GM23338 (cell line): ENCODE data around the gene MTHFS. TPM values are rescaled to one million over a fixed set of nuclear protein-coding genes. Genes with fewer than 3 reads are reported as not detected.

Experiments
- ATAC-seq: fragments of 200-7000 bp; cut with Tn5 transposase; 3 replicates; pipeline ENCODE4 v1.9.1; 2020
- DNase-seq: peaks from one replicate; pipeline ENCODE4 v3.0.0-alpha.2; 2015; ENCODE audit warnings: low spot score
- H2AFZ ChIP-seq: fragments of 200-600 bp; sonication (generic); 2 replicates; pipeline ENCODE4 v1.8.0; 2016; ENCODE audit warnings: antibody characterized with exemption, mild to moderate bottlenecking, moderate library complexity
- H3F3A ChIP-seq: fragments of 200-600 bp; sonication (generic); replicated peaks from 2 replicates; pipeline ENCODE4 v1.8.0; 2017; ENCODE audit warnings: antibody characterized with exemption, mixed run types, low read depth
- H3K27ac ChIP-seq: fragments of 200-600 bp; sonication (generic); 2 replicates; pipeline ENCODE4 v1.6.1; 2016; ENCODE audit warnings: low read depth
- H3K27me3 ChIP-seq: fragments of 200-600 bp; sonication (generic); 2 replicates; pipeline ENCODE4 v1.8.0; 2016; ENCODE audit warnings: mild to moderate bottlenecking, mixed run types, moderate library complexity; ENCODE audit not compliant: insufficient read depth
- H3K36me3 ChIP-seq: fragments of 200-600 bp; sonication (generic); 2 replicates; pipeline ENCODE4 v1.8.0; 2016; ENCODE audit warnings: mild to moderate bottlenecking; ENCODE audit not compliant: insufficient read depth
- H3K4me1 ChIP-seq: fragments of 200-600 bp; sonication (generic); 2 replicates; pipeline ENCODE4 v1.8.0; 2016; ENCODE audit warnings: mild to moderate bottlenecking, moderate library complexity; ENCODE audit not compliant: insufficient read depth
- H3K4me2 ChIP-seq: fragments of 200-600 bp; sonication (generic); 2 replicates; pipeline ENCODE4 v1.7.1; 2017; ENCODE audit warnings: mixed run types
- H3K4me3 ChIP-seq: fragments of 200-600 bp; sonication (generic); 2 replicates; pipeline ENCODE4 v1.6.1; 2016; ENCODE audit warnings: mixed run types
- H3K79me2 ChIP-seq: fragments of 200-600 bp; sonication (generic); replicated peaks from 2 replicates; pipeline ENCODE4 v1.8.0; 2017; ENCODE audit warnings: mild to moderate bottlenecking; ENCODE audit not compliant: insufficient read depth
- H3K9me2 ChIP-seq: fragments of 200-600 bp; sonication (generic); 2 replicates; pipeline ENCODE4 v1.8.0; 2017; ENCODE audit not compliant: insufficient read depth
- H4K20me1 ChIP-seq: fragments of 200-600 bp; sonication (generic); replicated peaks from 2 replicates; pipeline ENCODE4 v1.8.0; 2017; ENCODE audit warnings: mild to moderate bottlenecking; ENCODE audit not compliant: insufficient read depth
- H3K27ac Mint-ChIP-seq: 2 replicates; pipeline ENCODE4 v1.8.0; 2020; ENCODE audit warnings: inconsistent platforms, mild to moderate bottlenecking, moderate library complexity, mixed read lengths
- H3K27me3 Mint-ChIP-seq: 3 replicates; pipeline ENCODE4 v1.8.0; 2022; ENCODE audit warnings: low read depth, mild to moderate bottlenecking, moderate library complexity, mixed read lengths, inconsistent platforms; ENCODE audit not compliant: insufficient read depth, poor library complexity
- H3K36me3 Mint-ChIP-seq: 3 replicates; pipeline ENCODE4 v1.8.0; 2021; ENCODE audit warnings: low read depth, mild to moderate bottlenecking, inconsistent platforms, moderate library complexity, mixed read lengths
- H3K4me1 Mint-ChIP-seq: 3 replicates; pipeline ENCODE4 v1.8.0; 2020; ENCODE audit warnings: mild to moderate bottlenecking, inconsistent platforms, mixed read lengths
- H3K4me3 Mint-ChIP-seq: 3 replicates; pipeline ENCODE4 v1.8.0; 2021; ENCODE audit warnings: moderate library complexity, mild to moderate bottlenecking, inconsistent platforms, mixed read lengths
- H3K9me3 Mint-ChIP-seq: 3 replicates; pipeline ENCODE4 v1.8.0; 2020; ENCODE audit warnings: moderate library complexity, mild to moderate bottlenecking, inconsistent platforms, mixed read lengths
- CREB1 ChIP-seq: fragments of 250-450 bp; sonication (Bioruptor Pico); IDR thresholded peaks from 2 replicates; pipeline ENCODE4 v1.5.0; 2020; ENCODE audit warnings: low read depth, mild to moderate bottlenecking, moderate library complexity
- CTCF ChIP-seq, 2 experiments: fragments of 200-600 bp in 1 of 2; sonication (generic) in 1 of 2; conservative IDR thresholded peaks; 2 replicates each; pipeline versions ENCODE4 v1.5.1 to v1.6.1; 2016 to 2017; ENCODE audit warnings: antibody characterized with exemption in 2 of 2, low read depth in 2 of 2, mild to moderate bottlenecking in 2 of 2, moderate library complexity in 1 of 2
- ETS1 ChIP-seq: IDR thresholded peaks from 2 replicates; pipeline ENCODE4 v1.6.1; 2016; ENCODE audit warnings: antibody characterized with exemption
- EZH2 ChIP-seq: fragments of 200-600 bp; sonication (generic); IDR thresholded peaks from one replicate; pipeline ENCODE4 v1.8.0; 2017; ENCODE audit warnings: antibody characterized with exemption, mild to moderate bottlenecking, low read depth; ENCODE audit not compliant: unreplicated experiment
- EZH2phosphoT487 ChIP-seq: fragments of 200-600 bp; sonication (generic); IDR thresholded peaks from one replicate; pipeline ENCODE4 v1.8.1; 2018; ENCODE audit warnings: antibody characterized with exemption; ENCODE audit not compliant: unreplicated experiment
- JUNB ChIP-seq: IDR thresholded peaks from one replicate; pipeline ENCODE4 v1.6.1; 2016; ENCODE audit warnings: antibody characterized with exemption; ENCODE audit not compliant: unreplicated experiment
- REST ChIP-seq: IDR thresholded peaks from one replicate; pipeline ENCODE4 v1.6.1; 2018; ENCODE audit warnings: antibody characterized with exemption; ENCODE audit not compliant: unreplicated experiment
- ZNF114 ChIP-seq: fragments of 250-450 bp; sonication (Bioruptor Pico); IDR thresholded peaks from 2 replicates; pipeline ENCODE4 v1.5.0; 2020; ENCODE audit warnings: mild to moderate bottlenecking, moderate library complexity
- polyA plus RNA-seq: library from polyadenylated mRNA; unstranded; fragments of >200 nt; fragmentation: Nextera tagmentation; extraction: Ambion mirVana; gene quantifications from 2 replicates; pipeline ENCODE4 v1.2.1, GENCODE V29; 2016
- total RNA-seq: library from RNA; depleted of rRNA; stranded (reverse); fragments of >200 nt; shearing (Covaris generic); gene quantifications from 2 replicates; pipeline ENCODE4 v1.2.3, GENCODE V29; 2014

MTHFS gene
- total and polyA plus RNA-seq, 2 experiments from 2014 or later, result 33.2 to 62.0 TPM

DNA sequence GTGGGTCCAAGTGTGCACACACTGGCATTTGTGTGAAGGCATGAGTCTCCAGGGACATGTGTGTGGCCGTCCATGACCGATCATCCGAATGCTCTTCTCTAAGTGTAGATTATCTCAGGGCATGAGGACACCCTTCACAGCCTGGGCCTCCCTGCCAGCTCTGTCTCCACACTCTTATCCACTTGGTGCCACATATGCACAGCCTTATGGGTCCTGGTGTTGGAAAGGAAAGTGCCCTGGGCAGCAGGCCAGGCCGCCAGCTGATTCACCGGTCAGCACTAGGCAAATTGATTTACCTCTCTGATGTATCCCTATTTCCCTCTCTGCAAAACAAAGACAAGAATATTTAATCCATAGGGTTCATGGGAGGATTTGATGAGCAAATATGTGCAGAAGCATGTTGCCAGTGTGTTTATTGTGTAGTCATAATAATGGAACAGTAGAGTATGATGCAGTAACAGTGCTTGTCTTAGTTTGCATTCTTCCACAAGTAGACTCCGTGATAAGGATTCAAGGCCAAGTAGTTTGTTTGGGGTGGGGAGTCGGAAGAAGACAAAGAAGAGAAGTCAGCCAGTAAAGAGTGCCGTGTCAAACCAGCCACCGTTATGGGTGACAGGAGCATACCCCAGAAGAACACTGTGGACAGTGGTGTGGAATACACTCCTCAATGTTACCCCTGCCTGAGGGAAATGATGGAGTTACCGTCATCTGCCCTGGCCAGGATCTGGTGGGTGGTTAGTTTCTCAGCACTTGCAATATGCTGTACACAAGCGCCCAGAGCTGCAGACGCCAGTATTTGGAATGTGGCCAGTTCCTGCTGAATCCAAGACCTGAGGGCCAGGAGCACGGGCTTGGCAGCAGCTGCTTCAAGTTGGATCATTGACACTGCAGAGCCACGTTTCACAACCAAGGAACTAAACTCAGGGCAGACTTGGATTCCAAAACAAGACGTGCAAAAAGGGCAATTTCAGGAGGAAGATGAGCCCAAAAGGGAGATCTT lies 85.1 kb downstream of the MTHFS start:
- no peak for TF ChIP-seq REST
- TF ChIP-seq ETS1, result no peak
- no peak for TF ChIP-seq JUNB
- TF ChIP-seq EZH2phosphoT487, result no peak
- no peak for TF ChIP-seq CREB1
- no peak for TF ChIP-seq EZH2
- no peak for TF ChIP-seq CTCF (conservative IDR thresholded peaks at IDR 0.05; ENCODE audit: low read depth in 2 of 2)
- no peak for TF ChIP-seq ZNF114
- ATAC-seq, result no peak
- no peaks in the 10 kb centered on the region for H3K9me3 Mint-ChIP-seq

More for the DNA sequence above, 85.1 kb downstream of the MTHFS start:
- Histone ChIP-seq H3K9me2 (no peaks in the 10 kb centered on the region), H3K27me3 (no peaks in the 10 kb centered on the region), H3K27ac (no peak overlapping the region), H3F3A (no peaks in the 10 kb centered on the region), H3K79me2 (no peaks in the 10 kb centered on the region), H3K36me3 (no peaks in the 10 kb centered on the region), H3K4me2 (no peak overlapping the region), H3K4me1 (0 out of 2 replicates have a peak, but pooled peaks cover 1% of the 10 kb centered on the region), H2AFZ (no peak overlapping the region), H4K20me1 (no peaks in the 10 kb centered on the region), H3K4me3 (no peak overlapping the region)
- Mint-ChIP-seq H3K4me3 (no peak overlapping the region), H3K27ac (no peak overlapping the region), H3K27me3 (peaks cover 8% of the 10 kb centered on the region), H3K4me1 (peaks cover 5% of the 10 kb centered on the region), H3K36me3 (no peaks in the 10 kb centered on the region; the same call in 2 of the 3 replicates)
- DNase-seq, result no peak
